ENCODE measurements around the gene BMPR1A.

GRCh38 chr10:86944031-86944419, 187.6 kb downstream of the BMPR1A start:
- no peak for TF ChIP-seq CTCF (conservative IDR thresholded peaks at IDR 0.05)
- TF ChIP-seq EZH2 (IDR thresholded peaks at IDR 0.05; ENCODE audit: low read depth): no peak

Measured in PC-9 (cell line).